HG02588 (cell line): Measurements from ENCODE around the gene NOTUM.

Experiments used
- ATAC-seq: cut with Tn5 transposase; IDR thresholded peaks from one replicate; pipeline ENCODE4 v1.9.1; 2021; ENCODE audit warnings: mild to moderate bottlenecking, moderate library complexity; ENCODE audit not compliant: unreplicated experiment

NOTUM gene

GRCh38 chr17:81978524-81979298, 17.7 kb upstream of the NOTUM start:
- ATAC-seq: no peak

- peak; percentile 84 for ATAC-seq
These were observed 16.3 kb upstream of the NOTUM start, which contains the start of gene ASPSCR1 for GRCh38 chr17:81977211-81977808. TSS of gene ASPSCR1 (plus strand) at chr17:81977629. CDS start at chr17:81977647, 18 bp downstream.

GRCh38 chr17:81976332-81977210, 15.6 kb upstream of the NOTUM start:
- ATAC-seq: peak; percentile 2

- ATAC-seq: no peak
These were observed 12.4 kb upstream of the NOTUM start for GRCh38 chr17:81973432-81973831.

GRCh38 chr17:81968850-81969812, 8.1 kb upstream of the NOTUM start:
- no peak for ATAC-seq

GRCh38 chr17:81968396-81968745, 7.4 kb upstream of the NOTUM start:
- no peak for ATAC-seq

- no peak for ATAC-seq
These were observed 6.8 kb upstream of the NOTUM start for GRCh38 chr17:81967533-81968395.

GRCh38 chr17:81967244-81967532, 6.2 kb upstream of the NOTUM start:
- no peak for ATAC-seq

GRCh38 chr17:81966343-81967243, 5.6 kb upstream of the NOTUM start:
- ATAC-seq: no peak

- no peak for ATAC-seq
These were observed 3.3 kb upstream of the NOTUM start for GRCh38 chr17:81964081-81964849.

- ATAC-seq: no peak
These were observed 1.8 kb upstream of the NOTUM start for GRCh38 chr17:81962499-81963441.

GRCh38 chr17:81961521-81962498, 823 bp upstream of the NOTUM start:
- ATAC-seq: no peak

GRCh38 chr17:81960130-81960958, 643 bp downstream of the NOTUM start:
- ATAC-seq: no peak

GRCh38 chr17:81959362-81960129, 1.4 kb downstream of the NOTUM start:
- ATAC-seq: no peak
